ENCODE measurements around the gene MALRD1. TPM values are rescaled to one million over a fixed set of nuclear protein-coding genes. Genes with fewer than 3 reads are reported as not detected.

The MALRD1 gene
- total RNA-seq, 4 donors from 2014 or later, result 0.94 to 4.5 (median 2.3) TPM; not detected in 1

- no peak for TF ChIP-seq POLR2A (IDR thresholded peaks at IDR 0.05)
- no peak for TF ChIP-seq CTCF (IDR thresholded peaks at IDR 0.05)
- H3K27me3 ChIP-seq, result no peaks in the 10 kb centered on the region
- no peaks in the 10 kb centered on the region for H3K9me3 ChIP-seq
- no peak overlapping the region for H3K27ac ChIP-seq
- WGBS, 2 donors, result 85 to 91% methylated on average over 3 of the region's 3 CpGs
- no peaks in the 10 kb centered on the region for H3K4me1 ChIP-seq
- intact Hi-C loops (cut with DNase I), result no loop called here
- no peak for DNase-seq
- H3K36me3 ChIP-seq, result no peaks in the 10 kb centered on the region
- no peak overlapping the region for H3K4me3 ChIP-seq (replicated peaks in 1 of 3)
These were observed 483.8 kb downstream of the MALRD1 start for GRCh38 chr10:19532411-19532810.

GRCh38 chr10:19541299-19541698 lies 492.7 kb downstream of the MALRD1 start:
- intact Hi-C loops (cut with DNase I), result no loop called here
- no peak overlapping the region for H3K4me3 ChIP-seq (replicated peaks in 1 of 3)
- TF ChIP-seq POLR2A (IDR thresholded peaks at IDR 0.05), result no peak
- no peak for TF ChIP-seq CTCF (IDR thresholded peaks at IDR 0.05)
- no peaks in the 10 kb centered on the region for H3K9me3 ChIP-seq
- H3K27me3 ChIP-seq, result no peaks in the 10 kb centered on the region
- no peaks in the 10 kb centered on the region for H3K36me3 ChIP-seq
- 44 to 64% methylated on average over 3 of the region's 3 CpGs for WGBS, 2 donors
- DNase-seq, result no peak
- no peak overlapping the region for H3K27ac ChIP-seq
- no peaks in the 10 kb centered on the region for H3K4me1 ChIP-seq

GRCh38 chr10:19546224-19546623 lies 497.6 kb downstream of the MALRD1 start:
- Histone ChIP-seq H3K9me3 (no peaks in the 10 kb centered on the region), H3K4me1 (no peaks in the 10 kb centered on the region), H3K27ac (no peak overlapping the region), H3K36me3 (no peaks in the 10 kb centered on the region), H3K4me3 (replicated peaks in 1 of 3) (no peak overlapping the region), H3K27me3 (no peaks in the 10 kb centered on the region)
- WGBS, 2 donors, result 88 to 96% methylated on average over 3 of the region's 3 CpGs
- TF ChIP-seq POLR2A (IDR thresholded peaks at IDR 0.05), result no peak
- TF ChIP-seq CTCF (IDR thresholded peaks at IDR 0.05), result no peak
- intact Hi-C loops (cut with DNase I), result no loop called here
- DNase-seq, result no peak

DNA sequence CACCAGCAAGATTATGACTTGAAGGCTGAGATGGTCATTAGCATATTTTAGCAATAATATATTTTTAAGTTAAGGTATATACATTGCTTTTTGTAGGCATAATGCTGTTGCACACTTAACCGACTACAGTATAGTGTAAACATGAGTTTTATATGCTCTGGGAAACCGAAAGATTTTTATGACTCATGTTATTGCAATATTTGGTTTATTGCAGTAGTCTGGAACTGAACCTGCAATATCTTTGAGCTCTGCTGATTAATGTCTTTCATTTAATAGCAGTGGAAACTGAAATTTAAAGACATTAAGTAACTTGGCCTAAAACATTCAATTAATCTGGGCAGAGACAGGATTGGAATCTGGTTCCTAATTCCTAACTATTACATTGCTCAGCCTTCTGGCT lies 500.9 kb downstream of the MALRD1 start:
- intact Hi-C loops (cut with DNase I), result no loop called here
- Histone ChIP-seq H3K36me3 (no peaks in the 10 kb centered on the region), H3K4me3 (replicated peaks in 1 of 3) (no peak overlapping the region), H3K27ac (no peak overlapping the region), H3K27me3 (no peaks in the 10 kb centered on the region), H3K9me3 (no peaks in the 10 kb centered on the region), H3K4me1 (no peaks in the 10 kb centered on the region)
- TF ChIP-seq CTCF (IDR thresholded peaks at IDR 0.05) (no peak), POLR2A (IDR thresholded peaks at IDR 0.05) (no peak)
- 84 to 89% methylated on average over 2 of the region's 2 CpGs for WGBS, 2 donors
- DNase-seq, result no peak

DNA sequence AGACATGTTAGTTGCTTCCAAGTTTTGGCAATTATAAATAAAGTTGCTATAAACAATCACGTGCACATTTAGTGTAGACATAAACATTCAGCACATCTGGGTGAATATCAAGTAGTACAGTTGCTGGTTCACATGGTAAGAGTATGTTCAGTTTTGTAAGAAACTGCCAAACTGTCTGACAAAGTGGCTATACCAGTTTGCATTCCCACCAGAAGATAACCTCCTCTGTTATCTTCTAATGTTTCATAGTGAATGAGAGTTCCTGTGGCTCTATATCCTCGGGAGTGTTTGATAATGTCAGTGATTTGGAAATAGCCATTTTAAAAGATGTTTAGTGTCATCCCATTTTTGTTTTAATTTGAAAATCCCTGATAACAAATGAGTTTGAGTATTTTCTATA lies 508.1 kb downstream of the MALRD1 start:
- no peaks in the 10 kb centered on the region for H3K9me3 ChIP-seq
- no peaks in the 10 kb centered on the region for H3K27me3 ChIP-seq
- DNase-seq, result no peak
- no peaks in the 10 kb centered on the region for H3K36me3 ChIP-seq
- no peak for TF ChIP-seq POLR2A (IDR thresholded peaks at IDR 0.05)
- no peak for TF ChIP-seq CTCF (IDR thresholded peaks at IDR 0.05)
- intact Hi-C loops (cut with DNase I), result no loop called here
- no peak overlapping the region for H3K4me3 ChIP-seq (replicated peaks in 1 of 3)
- H3K27ac ChIP-seq, result no peak overlapping the region
- no peaks in the 10 kb centered on the region for H3K4me1 ChIP-seq
- 63 to 84% methylated on average over 2 of the region's 2 CpGs for WGBS, 2 donors

Data from thyroid gland (tissue), 4 donors.